ENCODE results near the gene CDH11. TPM values are rescaled to one million over a fixed set of nuclear protein-coding genes. Genes with fewer than 3 reads are reported as not detected.

Gene CDH11
- total and polyA plus RNA-seq, 9 of the 15 experiments (the other 6 are each of a cell fraction or from before 2014, with no cell fraction given) = 0.18 TPM; not detected in 8

GRCh38 chr16:65106757-65107156 is 15.1 kb downstream of the CDH11 start:
- in situ Hi-C loops (cut with MboI) = no loop called here
- Histone ChIP-seq H3K9me3 (replicated peaks; ENCODE audit: control insufficient read depth, insufficient read depth, low read depth, low read length) (no peaks in the 10 kb centered on the region), H3K4me2 (ENCODE audit: insufficient read depth, low read length) (no peak overlapping the region), H4K20me1 (replicated peaks; ENCODE audit: control insufficient read depth, insufficient read depth, low read length) (no peaks in the 10 kb centered on the region), H3K27ac (ENCODE audit: extremely low read depth, low read depth, low read length) (no peak overlapping the region), H3K9ac (ENCODE audit: insufficient read depth in 1 of 2, low read depth in 2 of 2, low read length in 2 of 2) (no peak overlapping the region), H3K4me3 (no peak overlapping the region), H3K4me1 (replicated peaks in 1 of 2; ENCODE audit: control insufficient read depth in 2 of 2, insufficient read depth in 2 of 2, low read length in 2 of 2) (no peaks in the 10 kb centered on the region), H3K79me2 (ENCODE audit: control insufficient read depth, insufficient read depth, low read length) (no peaks in the 10 kb centered on the region), H3K9me1 (ENCODE audit: control insufficient read depth, insufficient read depth, low read length) (no peaks in the 10 kb centered on the region), H2AFZ (ENCODE audit: low read depth, low read length) (no peak overlapping the region), H3K27me3 (ENCODE audit: control insufficient read depth in 2 of 2, insufficient read depth in 2 of 2, low read length in 2 of 2) (no peaks in the 10 kb centered on the region), H3K36me3 (ENCODE audit: control insufficient read depth, insufficient read depth, low read length) (no peaks in the 10 kb centered on the region)
- DNase-seq (ENCODE audit: extremely low read depth in 1 of 4, low spot score in 3 of 4) = no peak
- no peak for FAIRE-seq
- ATAC-seq = no peak
- ChIA-PET CTCF (ENCODE audit: low intra/inter-chr PET ratio) (no interaction called here), POLR2A (no interaction called here)
- intact Hi-C loops (cut with micrococcal nuclease) = no loop called here
- TF ChIP-seq U2AF2 (optimal IDR thresholded peaks at IDR 0.05; ENCODE audit: low read depth, low read length) (no peak), NR3C1 (CRISPR knock-in tag; IDR thresholded peaks at IDR 0.05) (no peak), E2F1 (CRISPR knock-in tag; IDR thresholded peaks at IDR 0.05) (no peak), MTF1 (CRISPR knock-in tag; IDR thresholded peaks at IDR 0.05; ENCODE audit: borderline replicate concordance) (no peak), ZNF644 (tag; IDR thresholded peaks at IDR 0.05; ENCODE audit: low read depth) (no peak), HNRNPLL (IDR thresholded peaks at IDR 0.05; ENCODE audit: low read depth, low read length, poor library complexity, severe bottlenecking) (no peak), MAFG (tag; conservative IDR thresholded peaks at IDR 0.05) (no peak), MEF2D (tag; conservative IDR thresholded peaks at IDR 0.05; ENCODE audit: low read depth) (no peak), SMAD4 (CRISPR knock-in tag; conservative IDR thresholded peaks at IDR 0.05) (no peak), HINFP (tag; conservative IDR thresholded peaks at IDR 0.05; ENCODE audit: low read depth) (no peak), FOXJ3 (CRISPR knock-in tag; IDR thresholded peaks at IDR 0.05) (no peak), MTA1 (IDR thresholded peaks at IDR 0.05; ENCODE audit: borderline replicate concordance) (no peak), ZNF174 (CRISPR knock-in tag; IDR thresholded peaks at IDR 0.05) (no peak)
- BruUV-seq (replicated peaks) = no TSS peak
- WGBS (ENCODE audit: insufficient coverage, low coverage, missing lambda C conversion rate) = 0% methylated on average over 3 of the region's 3 CpGs

Data from K562 (cell line).